Measurements from ENCODE around the gene GABPA. TPM values are rescaled to one million over a fixed set of nuclear protein-coding genes. Genes with fewer than 3 reads are reported as not detected.

GABPA gene
- total and polyA plus RNA-seq, 2 of the 13 experiments (the other 11 are each of a cell fraction or from before 2014, with no cell fraction given) = 7.4 to 13.2 TPM

GRCh38 chr21:25801217-25802014 lies 66.6 kb downstream of the GABPA start (continued):
- TF ChIP-seq THAP9 (CRISPR knock-in tag; IDR thresholded peaks at IDR 0.05; ENCODE audit: borderline replicate concordance) (no peak), NONO (IDR thresholded peaks at IDR 0.05) (no peak), NONO (CRISPR knock-in tag; conservative IDR thresholded peaks at IDR 0.05) (peak; percentile 52; the same call in 1 of the 2 replicates), ZNF580 (CRISPR knock-in tag; IDR thresholded peaks at IDR 0.05; ENCODE audit: borderline replicate concordance, low read depth) (0 out of 2 replicates have a peak, but pooled peaks have one; percentile 37), ZSCAN20 (CRISPR knock-in tag; IDR thresholded peaks at IDR 0.05; ENCODE audit: borderline replicate concordance) (no peak), ZNF510 (CRISPR knock-in tag; IDR thresholded peaks at IDR 0.05; ENCODE audit: low read depth) (no peak), SMAD9 (CRISPR knock-in tag; IDR thresholded peaks at IDR 0.05) (no peak), PCBP2 (optimal IDR thresholded peaks at IDR 0.05; ENCODE audit: low read depth, low read length, poor library complexity, severe bottlenecking) (no peak), AGO2 (optimal IDR thresholded peaks at IDR 0.05; ENCODE audit: low read depth, low read length) (no peak), SMAD3 (CRISPR knock-in tag; IDR thresholded peaks at IDR 0.05) (peak; percentile 65; the same call in 1 of the 2 replicates), GATAD1 (CRISPR knock-in tag; IDR thresholded peaks at IDR 0.05) (no peak), ZNF530 (CRISPR knock-in tag; IDR thresholded peaks at IDR 0.05; ENCODE audit: low read depth) (no peak), BHLHE40 (IDR thresholded peaks at IDR 0.05; ENCODE audit: low read length) (0 out of 2 replicates have a peak, but pooled peaks have one; percentile 24), NR2F2 (IDR thresholded peaks at IDR 0.05; ENCODE audit: borderline replicate concordance, low read depth) (no peak), NFKB2 (CRISPR knock-in tag; IDR thresholded peaks at IDR 0.05; ENCODE audit: borderline replicate concordance) (no peak), ZNF281 (CRISPR knock-in tag; IDR thresholded peaks at IDR 0.05; ENCODE audit: borderline replicate concordance) (no peak), RXRA (CRISPR knock-in tag; IDR thresholded peaks at IDR 0.05) (no peak), PATZ1 (CRISPR knock-in tag; IDR thresholded peaks at IDR 0.05) (0 out of 2 replicates have a peak, but pooled peaks have one; percentile 16), POGZ (CRISPR knock-in tag; IDR thresholded peaks at IDR 0.05) (peak; percentile 60), ZNF607 (CRISPR knock-in tag; IDR thresholded peaks at IDR 0.05; ENCODE audit: borderline replicate concordance) (no peak), MAFF (IDR thresholded peaks at IDR 0.05; ENCODE audit: low read depth, low read length) (peak; percentile 33; the same call in 1 of the 2 replicates), ZNF430 (CRISPR knock-in tag; IDR thresholded peaks at IDR 0.05) (no peak)
